IMR-90 (cell line): ENCODE results near the gene ZNF597.

Experiments used
- FOS ChIP-seq: fragments of 150-350 bp; IDR thresholded peaks from 2 replicates; pipeline ENCODE4 v1.6.1; 2016; ENCODE audit warnings: low read depth, low read length
- MAFK ChIP-seq: IDR thresholded peaks from 2 replicates; pipeline ENCODE4 v1.6.1; 2012; ENCODE audit warnings: low read depth, low read length, improper control_type of control experiment
- MAZ ChIP-seq: IDR thresholded peaks from 2 replicates; pipeline ENCODE4 v1.6.1; 2012; ENCODE audit warnings: low read depth, mild to moderate bottlenecking, low read length, improper control_type of control experiment, moderate library complexity, borderline replicate concordance
- POLR2A ChIP-seq: IDR thresholded peaks from 2 replicates; pipeline ENCODE4 v1.6.1; 2012; ENCODE audit warnings: mild to moderate bottlenecking, low read depth, low read length
- TF ChIP-seq, protein P1 (sequence below): conservative IDR thresholded peaks from 2 replicates; pipeline ENCODE4 v1.5.1; 2012; ENCODE audit warnings: mild to moderate bottlenecking, low read depth, low read length, improper control_type of control experiment
- TF ChIP-seq, protein P2 (sequence below): fragments of 150-350 bp; IDR thresholded peaks from 2 replicates; pipeline ENCODE4 v1.6.1; 2016; ENCODE audit warnings: low read depth, mild to moderate bottlenecking, low read length, moderate library complexity, borderline replicate concordance

DNA sequence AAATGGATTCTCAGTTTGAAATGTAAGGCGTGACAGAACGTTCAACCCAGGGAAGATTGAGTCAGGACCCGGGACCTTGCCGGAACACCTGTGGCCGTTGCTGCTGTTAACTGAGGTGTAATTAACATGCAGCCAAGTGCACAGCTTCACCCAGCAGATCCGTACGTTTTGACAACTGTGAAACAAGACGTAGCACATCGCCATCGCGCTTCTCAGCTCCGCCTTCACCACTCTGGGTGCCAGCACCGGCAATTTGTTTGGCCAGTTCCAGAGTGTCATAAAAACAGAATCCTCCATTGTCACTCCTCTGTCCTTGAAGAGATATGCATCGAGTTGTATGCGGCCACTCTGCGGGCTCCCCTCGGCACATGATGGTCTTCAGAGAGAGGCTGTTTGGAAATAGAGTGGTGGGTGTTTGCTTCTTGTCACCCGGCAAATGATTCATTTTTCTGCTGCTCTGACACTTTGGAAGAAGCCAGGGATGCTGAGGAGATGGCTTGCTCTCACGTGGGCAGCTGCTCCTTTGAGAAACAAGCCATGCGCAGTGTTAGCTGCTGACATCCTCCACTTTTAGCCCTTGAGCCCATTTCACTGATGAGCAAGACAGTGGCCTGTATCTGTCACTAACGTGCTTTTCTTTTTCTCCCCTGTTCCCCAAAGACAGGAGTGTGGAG is 22.7 kb upstream of the ZNF597 start:
- TF ChIP-seq, protein P1, sequence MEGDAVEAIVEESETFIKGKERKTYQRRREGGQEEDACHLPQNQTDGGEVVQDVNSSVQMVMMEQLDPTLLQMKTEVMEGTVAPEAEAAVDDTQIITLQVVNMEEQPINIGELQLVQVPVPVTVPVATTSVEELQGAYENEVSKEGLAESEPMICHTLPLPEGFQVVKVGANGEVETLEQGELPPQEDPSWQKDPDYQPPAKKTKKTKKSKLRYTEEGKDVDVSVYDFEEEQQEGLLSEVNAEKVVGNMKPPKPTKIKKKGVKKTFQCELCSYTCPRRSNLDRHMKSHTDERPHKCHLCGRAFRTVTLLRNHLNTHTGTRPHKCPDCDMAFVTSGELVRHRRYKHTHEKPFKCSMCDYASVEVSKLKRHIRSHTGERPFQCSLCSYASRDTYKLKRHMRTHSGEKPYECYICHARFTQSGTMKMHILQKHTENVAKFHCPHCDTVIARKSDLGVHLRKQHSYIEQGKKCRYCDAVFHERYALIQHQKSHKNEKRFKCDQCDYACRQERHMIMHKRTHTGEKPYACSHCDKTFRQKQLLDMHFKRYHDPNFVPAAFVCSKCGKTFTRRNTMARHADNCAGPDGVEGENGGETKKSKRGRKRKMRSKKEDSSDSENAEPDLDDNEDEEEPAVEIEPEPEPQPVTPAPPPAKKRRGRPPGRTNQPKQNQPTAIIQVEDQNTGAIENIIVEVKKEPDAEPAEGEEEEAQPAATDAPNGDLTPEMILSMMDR = no peak
- TF ChIP-seq MAFK (no peak), POLR2A (no peak), MAZ (no peak), FOS (no peak)
- TF ChIP-seq, protein P2, sequence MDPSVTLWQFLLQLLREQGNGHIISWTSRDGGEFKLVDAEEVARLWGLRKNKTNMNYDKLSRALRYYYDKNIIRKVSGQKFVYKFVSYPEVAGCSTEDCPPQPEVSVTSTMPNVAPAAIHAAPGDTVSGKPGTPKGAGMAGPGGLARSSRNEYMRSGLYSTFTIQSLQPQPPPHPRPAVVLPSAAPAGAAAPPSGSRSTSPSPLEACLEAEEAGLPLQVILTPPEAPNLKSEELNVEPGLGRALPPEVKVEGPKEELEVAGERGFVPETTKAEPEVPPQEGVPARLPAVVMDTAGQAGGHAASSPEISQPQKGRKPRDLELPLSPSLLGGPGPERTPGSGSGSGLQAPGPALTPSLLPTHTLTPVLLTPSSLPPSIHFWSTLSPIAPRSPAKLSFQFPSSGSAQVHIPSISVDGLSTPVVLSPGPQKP = no peak
